Upper lobe of right lung (tissue), 1 donor: ENCODE data around the gene HSDL2. TPM values are rescaled to one million over a fixed set of nuclear protein-coding genes. Genes with fewer than 3 reads are reported as not detected.

ENCODE experiments used
- ATAC-seq: fragments of 200-7000 bp; cut with Tn5 transposase; one replicate; pipeline ENCODE4 v1.9.1; 2020; ENCODE audit warnings: mild to moderate bottlenecking, moderate library complexity
- DNase-seq: peaks from one replicate; pipeline ENCODE4 v3.0.0-alpha.2; 2020
- H3K27ac ChIP-seq: fragments of 200-600 bp; one replicate; pipeline ENCODE4 v1.8.0; 2022
- H3K27me3 ChIP-seq: fragments of 200-600 bp; one replicate; pipeline ENCODE4 v1.8.0; 2022; ENCODE audit warnings: mild to moderate bottlenecking
- H3K36me3 ChIP-seq: fragments of 200-600 bp; one replicate; pipeline ENCODE4 v1.8.0; 2022
- H3K4me1 ChIP-seq: fragments of 200-600 bp; one replicate; pipeline ENCODE4 v1.8.0; 2022
- H3K4me3 ChIP-seq: fragments of 200-600 bp; one replicate; pipeline ENCODE4 v1.8.0; 2022; ENCODE audit warnings: mild to moderate bottlenecking
- H3K9me3 ChIP-seq: fragments of 200-600 bp; one replicate; pipeline ENCODE4 v1.8.0; 2022
- intact Hi-C: fragments of 100-400 bp; cut with DNase I; formaldehyde crosslinking; loops from one replicate; pipeline ENCODE4 v1.11.0; 2022
- total RNA-seq: library from RNA; stranded (reverse); fragmentation: NEBNext Ultra II Directional; extraction: Animal tissue kit (Norgen Biotek cat#: 25700); gene quantifications from one replicate; pipeline ENCODE4 v1.2.1, GENCODE V29; 2021
- TF ChIP-seq, protein P1 (sequence below): fragments of 200-600 bp; IDR thresholded peaks from one replicate; pipeline ENCODE4 v1.8.0; 2022; ENCODE audit warnings: antibody characterized with exemption
- donor health status: DM: no; HTN: yes; CAD: no; lungs with severe emphysema.

The HSDL2 gene
- total RNA-seq, 1 donor from 2014 or later: 56.3 TPM

- Histone ChIP-seq H3K4me1 (peaks cover 4% of the 10 kb centered on the region), H3K36me3 (no peaks in the 10 kb centered on the region), H3K27ac (peak within 1 kb of the TSS; percentile 73), H3K4me3 (peak within 1 kb of the TSS; percentile 84), H3K27me3 (no peaks in the 10 kb centered on the region), H3K9me3 (no peaks in the 10 kb centered on the region)
- DNase-seq (peak; percentile 94), ATAC-seq (peak; percentile 96)
- TF ChIP-seq, protein P1, sequence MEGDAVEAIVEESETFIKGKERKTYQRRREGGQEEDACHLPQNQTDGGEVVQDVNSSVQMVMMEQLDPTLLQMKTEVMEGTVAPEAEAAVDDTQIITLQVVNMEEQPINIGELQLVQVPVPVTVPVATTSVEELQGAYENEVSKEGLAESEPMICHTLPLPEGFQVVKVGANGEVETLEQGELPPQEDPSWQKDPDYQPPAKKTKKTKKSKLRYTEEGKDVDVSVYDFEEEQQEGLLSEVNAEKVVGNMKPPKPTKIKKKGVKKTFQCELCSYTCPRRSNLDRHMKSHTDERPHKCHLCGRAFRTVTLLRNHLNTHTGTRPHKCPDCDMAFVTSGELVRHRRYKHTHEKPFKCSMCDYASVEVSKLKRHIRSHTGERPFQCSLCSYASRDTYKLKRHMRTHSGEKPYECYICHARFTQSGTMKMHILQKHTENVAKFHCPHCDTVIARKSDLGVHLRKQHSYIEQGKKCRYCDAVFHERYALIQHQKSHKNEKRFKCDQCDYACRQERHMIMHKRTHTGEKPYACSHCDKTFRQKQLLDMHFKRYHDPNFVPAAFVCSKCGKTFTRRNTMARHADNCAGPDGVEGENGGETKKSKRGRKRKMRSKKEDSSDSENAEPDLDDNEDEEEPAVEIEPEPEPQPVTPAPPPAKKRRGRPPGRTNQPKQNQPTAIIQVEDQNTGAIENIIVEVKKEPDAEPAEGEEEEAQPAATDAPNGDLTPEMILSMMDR: no peak
- intact Hi-C loops: no loop called here
Observed at GRCh38 chr9:112486221-112487007, 106.5 kb downstream of the HSDL2 start, which contains the start of gene KIAA1958. KIAA1958 (plus strand) TSS chr9:112486827; CDS start chr9:112574081, 87,254 bp downstream.

DNA sequence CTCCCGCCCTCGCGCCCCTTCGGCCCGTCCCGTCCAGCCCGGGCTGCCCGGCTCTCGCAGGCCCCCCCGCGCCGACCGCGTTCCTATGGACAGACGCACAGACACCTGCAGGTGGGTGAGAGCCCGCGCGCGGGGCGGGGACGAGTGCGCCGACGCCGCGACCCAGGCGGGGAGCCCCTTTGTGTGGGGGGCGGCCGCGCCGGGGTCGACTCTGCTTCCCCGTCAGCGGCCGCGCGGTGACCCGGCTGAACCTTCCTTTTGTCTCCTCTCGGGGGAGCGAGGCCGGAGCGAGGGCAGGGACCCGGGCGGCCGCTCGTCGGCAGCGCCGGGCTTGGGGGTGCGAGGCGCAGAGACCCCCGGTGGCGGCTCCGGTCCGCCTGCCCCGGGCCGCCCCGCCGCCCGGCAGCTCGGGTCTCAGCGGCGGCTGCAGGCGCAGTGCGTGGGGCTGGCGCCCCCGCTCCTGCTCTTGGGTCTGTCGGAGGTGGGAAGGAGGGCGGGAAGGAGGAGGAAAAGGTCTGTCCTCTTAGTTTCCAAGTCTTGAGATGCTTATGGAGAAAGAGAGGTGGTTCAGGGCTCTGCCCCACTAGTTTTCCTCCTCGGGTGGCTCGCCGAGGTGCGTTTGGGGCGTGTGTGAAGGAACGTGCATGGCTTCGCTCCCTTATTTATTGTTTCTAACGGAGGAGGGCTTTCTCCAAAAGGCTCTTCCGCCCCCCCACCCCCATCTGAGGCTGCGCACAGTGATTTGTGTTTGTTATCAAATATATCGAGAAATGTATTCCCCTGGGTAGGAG, 107.3 kb downstream of the HSDL2 start:
- Histone ChIP-seq H3K4me3 (peak overlapping the region; percentile 84), H3K27me3 (no peaks in the 10 kb centered on the region), H3K27ac (peak overlapping the region; percentile 73), H3K36me3 (no peaks in the 10 kb centered on the region), H3K4me1 (peaks cover 4% of the 10 kb centered on the region), H3K9me3 (no peaks in the 10 kb centered on the region)
- ATAC-seq (peak; percentile 76), DNase-seq (peak; percentile 90)
- intact Hi-C loops: no loop called here
- TF ChIP-seq, protein P1: no peak

DNA sequence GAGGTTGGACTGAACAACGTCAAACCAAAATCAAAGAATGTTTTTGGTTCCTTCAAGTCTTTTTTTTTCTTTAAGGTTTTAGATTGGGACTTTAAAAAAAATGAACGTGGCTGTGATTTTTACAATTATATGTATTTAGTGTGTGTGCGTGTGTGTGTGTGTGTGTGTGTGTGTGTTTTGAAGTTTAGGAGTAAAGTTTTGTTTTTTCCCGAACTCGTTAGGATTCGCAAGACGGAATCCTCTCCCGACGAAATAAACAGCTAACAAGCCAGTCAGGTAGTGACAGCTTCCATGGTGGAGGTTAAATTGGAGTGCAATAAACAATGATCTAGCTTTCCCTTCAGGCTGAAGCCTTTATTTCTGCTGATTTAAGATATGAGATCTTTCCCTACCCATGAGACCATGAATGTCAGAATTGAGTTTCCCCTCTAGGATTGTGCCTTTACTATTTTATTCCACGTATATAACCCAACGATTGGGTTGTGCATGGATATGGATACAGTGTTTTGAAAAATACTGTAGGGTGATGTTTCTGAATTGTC, 108.0 kb downstream of the HSDL2 start:
- intact Hi-C loops: no loop called here
- Histone ChIP-seq H3K27ac (no peak overlapping the region), H3K9me3 (no peaks in the 10 kb centered on the region), H3K27me3 (no peaks in the 10 kb centered on the region), H3K36me3 (no peaks in the 10 kb centered on the region), H3K4me1 (peaks cover 4% of the 10 kb centered on the region), H3K4me3 (peak overlapping the region; percentile 84)
- DNase-seq (no peak), ATAC-seq (no peak)
- TF ChIP-seq, protein P1: no peak

DNA sequence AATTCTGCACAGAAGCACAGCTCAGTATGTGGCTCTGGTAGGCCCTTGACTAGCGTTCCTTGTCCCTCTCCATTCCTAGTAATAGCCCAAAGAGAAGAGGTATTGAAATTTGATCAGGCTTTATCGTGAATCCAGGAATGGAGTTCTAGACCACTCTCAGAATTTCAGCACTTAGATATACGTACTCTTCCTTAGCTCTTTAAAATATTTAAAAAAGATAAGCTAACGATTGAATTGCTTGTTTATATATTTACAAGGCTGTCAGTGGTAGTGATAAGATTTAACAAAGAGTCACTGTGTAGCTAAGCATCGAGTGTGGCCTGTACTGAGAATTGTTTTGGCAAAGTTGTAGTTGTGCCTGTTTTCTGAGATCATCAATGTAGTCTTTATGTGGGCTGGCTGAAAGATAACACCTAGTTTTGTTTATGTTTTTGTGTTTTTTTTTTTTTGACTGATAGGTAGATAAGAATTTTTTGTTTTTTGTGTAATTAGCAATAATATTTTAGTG, 109.2 kb downstream of the HSDL2 start:
- DNase-seq (no peak), ATAC-seq (no peak)
- H3K4me1 ChIP-seq: peaks cover 4% of the 10 kb centered on the region
- no peaks in the 10 kb centered on the region for H3K27me3 ChIP-seq
- H3K4me3 ChIP-seq: no peak overlapping the region
- TF ChIP-seq, protein P1: no peak
- no peaks in the 10 kb centered on the region for H3K36me3 ChIP-seq
- H3K27ac ChIP-seq: no peak overlapping the region
- intact Hi-C loops: no loop called here
- H3K9me3 ChIP-seq: peaks cover 8% of the 10 kb centered on the region

GRCh38 chr9:112489876-112490666, 110.2 kb downstream of the HSDL2 start:
- H3K4me1 ChIP-seq: peaks cover 4% of the 10 kb centered on the region
- intact Hi-C loops: no loop called here
- no peak for ATAC-seq
- H3K27me3 ChIP-seq: no peaks in the 10 kb centered on the region
- H3K27ac ChIP-seq: no peak overlapping the region
- peaks cover 15% of the 10 kb centered on the region for H3K9me3 ChIP-seq
- no peaks in the 10 kb centered on the region for H3K36me3 ChIP-seq
- no peak for DNase-seq
- no peak overlapping the region for H3K4me3 ChIP-seq
- TF ChIP-seq, protein P1: no peak
